Right atrium auricular region (tissue), 2 donors: ENCODE data around the gene KCNRG. TPM values are rescaled to one million over a fixed set of nuclear protein-coding genes. Genes with fewer than 3 reads are reported as not detected.

Experiments used
- DNase-seq: peaks from one replicate; pipeline ENCODE4 v3.0.0-alpha.2; 2019; ENCODE audit warnings: low spot score
- H3K27ac ChIP-seq, 2 donors: fragments of 200-600 bp; sonication (generic); 1 replicate in 1 of 2; 2 replicates in 1 of 2; pipeline ENCODE4 v1.5.1; 2016 to 2019
- H3K27me3 ChIP-seq, 2 donors: fragments of 200-600 bp; sonication (generic); one replicate each; pipeline versions ENCODE4 v1.5.1 to v1.6.0; 2017 to 2019
- H3K36me3 ChIP-seq: fragments of 200-600 bp; sonication (generic); one replicate; pipeline ENCODE4 v1.5.1; 2016
- H3K4me1 ChIP-seq, 2 donors: fragments of 200-600 bp; sonication (generic); one replicate each; pipeline versions ENCODE4 v1.5.1 to v1.6.0; 2017 to 2019
- H3K4me3 ChIP-seq, 2 donors: fragments of 200-600 bp; sonication (generic); 1 replicate in 1 of 2; 2 replicates in 1 of 2; pipeline ENCODE4 v1.5.1; 2017 to 2019; ENCODE audit warnings: mild to moderate bottlenecking in 1 of 2, moderate library complexity in 1 of 2
- H3K9me3 ChIP-seq, 2 donors: fragments of 200-600 bp; sonication (generic); one replicate each; pipeline ENCODE4 v1.5.1; 2019
- total RNA-seq, 2 donors: library from RNA; depleted of rRNA; stranded (reverse); fragments of >200 nt; gene quantifications; one replicate each; pipeline ENCODE4 v1.1.0, GENCODE V29; 2016
- TF ChIP-seq, protein P1 (sequence below), 2 donors: fragments of 200-600 bp; sonication (generic); IDR thresholded peaks; one replicate each; pipeline ENCODE4 v1.5.1; 2019; ENCODE audit warnings: antibody characterized with exemption in 2 of 2

KCNRG gene, protein sequence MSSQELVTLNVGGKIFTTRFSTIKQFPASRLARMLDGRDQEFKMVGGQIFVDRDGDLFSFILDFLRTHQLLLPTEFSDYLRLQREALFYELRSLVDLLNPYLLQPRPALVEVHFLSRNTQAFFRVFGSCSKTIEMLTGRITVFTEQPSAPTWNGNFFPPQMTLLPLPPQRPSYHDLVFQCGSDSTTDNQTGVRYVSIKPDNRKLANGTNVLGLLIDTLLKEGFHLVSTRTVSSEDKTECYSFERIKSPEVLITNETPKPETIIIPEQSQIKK
- total RNA-seq = 1 to 10 TPM; 1.6 TPM

DNA sequence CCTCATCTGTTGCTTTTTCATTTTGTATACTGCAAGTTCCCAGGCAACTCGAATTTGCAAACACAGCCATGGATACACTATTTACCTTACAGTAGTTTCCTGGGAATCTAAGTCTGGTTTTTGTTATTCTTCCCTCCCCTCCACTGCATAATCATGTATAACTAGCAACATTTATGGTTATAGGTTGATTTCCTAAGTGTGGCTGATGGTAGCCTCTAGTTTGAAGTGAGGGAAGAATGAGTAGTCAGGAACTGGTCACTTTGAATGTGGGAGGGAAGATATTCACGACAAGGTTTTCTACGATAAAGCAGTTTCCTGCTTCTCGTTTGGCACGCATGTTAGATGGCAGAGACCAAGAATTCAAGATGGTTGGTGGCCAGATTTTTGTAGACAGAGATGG lies at the start of gene KCNRG:
Gene KCNRG (plus strand): TSS at position 187 of the 400 bp plus-strand sequence. CDS start 50 bp downstream, at position 237.
- no peak for DNase-seq
- Histone ChIP-seq H3K4me3 (no peak within 1 kb of the TSS), H3K9me3 (no peaks in the 10 kb centered on the region), H3K27me3 (no peaks in the 10 kb centered on the region), H3K27ac (peak within 1 kb of the TSS; percentile 9 to 51), H3K4me1 (peaks cover 0 to 42% of the 10 kb centered on the region in 2 donors), H3K36me3 (peaks cover 30% of the 10 kb centered on the region)
- TF ChIP-seq, protein P1, sequence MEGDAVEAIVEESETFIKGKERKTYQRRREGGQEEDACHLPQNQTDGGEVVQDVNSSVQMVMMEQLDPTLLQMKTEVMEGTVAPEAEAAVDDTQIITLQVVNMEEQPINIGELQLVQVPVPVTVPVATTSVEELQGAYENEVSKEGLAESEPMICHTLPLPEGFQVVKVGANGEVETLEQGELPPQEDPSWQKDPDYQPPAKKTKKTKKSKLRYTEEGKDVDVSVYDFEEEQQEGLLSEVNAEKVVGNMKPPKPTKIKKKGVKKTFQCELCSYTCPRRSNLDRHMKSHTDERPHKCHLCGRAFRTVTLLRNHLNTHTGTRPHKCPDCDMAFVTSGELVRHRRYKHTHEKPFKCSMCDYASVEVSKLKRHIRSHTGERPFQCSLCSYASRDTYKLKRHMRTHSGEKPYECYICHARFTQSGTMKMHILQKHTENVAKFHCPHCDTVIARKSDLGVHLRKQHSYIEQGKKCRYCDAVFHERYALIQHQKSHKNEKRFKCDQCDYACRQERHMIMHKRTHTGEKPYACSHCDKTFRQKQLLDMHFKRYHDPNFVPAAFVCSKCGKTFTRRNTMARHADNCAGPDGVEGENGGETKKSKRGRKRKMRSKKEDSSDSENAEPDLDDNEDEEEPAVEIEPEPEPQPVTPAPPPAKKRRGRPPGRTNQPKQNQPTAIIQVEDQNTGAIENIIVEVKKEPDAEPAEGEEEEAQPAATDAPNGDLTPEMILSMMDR (IDR thresholded peaks at IDR 0.05) = no peak

DNA sequence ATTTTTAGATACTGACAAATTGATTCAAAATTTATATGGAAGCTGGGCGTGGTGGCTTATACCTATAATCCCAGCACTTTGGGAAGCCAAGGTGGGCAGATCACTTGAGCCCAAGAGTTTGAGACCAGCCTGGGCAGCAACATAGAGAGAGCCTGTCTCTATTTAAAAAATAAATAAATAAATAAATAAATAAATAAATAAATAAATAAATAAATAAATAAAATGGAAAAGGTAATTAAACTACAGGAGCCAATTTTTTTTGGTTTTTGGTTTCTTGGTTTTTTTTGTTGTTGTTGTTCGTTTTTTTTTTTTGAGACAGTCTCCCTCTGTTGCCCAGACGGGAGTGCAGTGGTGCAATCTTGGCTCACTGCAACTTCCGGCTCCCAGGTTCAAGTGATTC lies 47.8 kb upstream of the KCNRG start:
- H3K4me3 ChIP-seq = no peak overlapping the region
- peaks cover 0 to 13% of the 10 kb centered on the region in 2 donors for H3K9me3 ChIP-seq
- TF ChIP-seq, protein P1 (IDR thresholded peaks at IDR 0.05) = no peak
- no peaks in the 10 kb centered on the region for H3K36me3 ChIP-seq
- H3K4me1 ChIP-seq = no peaks in the 10 kb centered on the region
- no peak overlapping the region for H3K27ac ChIP-seq
- H3K27me3 ChIP-seq = no peaks in the 10 kb centered on the region
- DNase-seq = no peak

DNA sequence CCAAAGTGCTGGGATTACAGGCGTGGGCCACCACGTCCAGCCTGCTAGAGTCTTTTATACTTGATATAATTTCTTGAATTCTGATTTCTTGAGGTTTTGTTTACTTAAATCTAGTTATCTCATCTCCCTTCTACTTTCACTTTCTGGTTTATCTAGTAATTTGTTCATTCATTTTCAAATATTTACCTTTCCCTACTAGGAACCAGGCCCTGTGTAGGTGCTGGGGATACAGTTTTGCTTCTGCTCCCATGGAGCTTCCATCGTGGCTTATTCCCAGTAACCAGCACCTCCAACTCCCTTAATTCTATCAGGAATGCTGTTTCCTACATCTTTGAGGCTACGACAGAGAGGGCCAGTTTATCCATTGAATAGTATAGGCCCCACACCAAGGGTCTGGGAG lies 42.5 kb upstream of the KCNRG start:
- Histone ChIP-seq H3K9me3 (no peaks in the 10 kb centered on the region), H3K36me3 (no peaks in the 10 kb centered on the region), H3K27ac (no peak overlapping the region), H3K4me1 (no peaks in the 10 kb centered on the region), H3K4me3 (no peak overlapping the region), H3K27me3 (no peaks in the 10 kb centered on the region)
- no peak for DNase-seq
- TF ChIP-seq, protein P1 (IDR thresholded peaks at IDR 0.05) = no peak

DNA sequence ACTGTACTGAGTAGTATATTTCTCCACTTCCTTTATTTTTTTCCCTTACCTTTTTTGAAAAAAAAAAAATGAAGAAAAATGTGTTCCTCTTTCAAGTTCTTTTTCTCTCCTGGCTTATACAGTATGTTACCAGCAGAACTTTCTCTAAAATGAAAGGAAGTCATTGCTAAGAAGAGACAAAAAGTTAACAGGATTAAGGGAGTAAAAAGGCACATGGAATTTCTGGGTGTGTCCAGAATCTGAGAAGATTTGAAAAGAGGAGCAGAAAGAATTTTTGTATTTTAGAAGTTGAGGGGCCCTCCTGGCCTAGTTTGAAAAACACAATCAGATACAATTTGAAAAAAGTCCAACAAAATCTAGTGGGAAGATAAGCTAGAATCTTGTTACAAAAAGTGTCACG lies 39.4 kb upstream of the KCNRG start:
- Histone ChIP-seq H3K27me3 (no peaks in the 10 kb centered on the region), H3K36me3 (no peaks in the 10 kb centered on the region), H3K9me3 (no peaks in the 10 kb centered on the region), H3K27ac (no peak overlapping the region), H3K4me3 (no peak overlapping the region), H3K4me1 (no peaks in the 10 kb centered on the region)
- TF ChIP-seq, protein P1 (IDR thresholded peaks at IDR 0.05) = no peak
- DNase-seq = no peak

DNA sequence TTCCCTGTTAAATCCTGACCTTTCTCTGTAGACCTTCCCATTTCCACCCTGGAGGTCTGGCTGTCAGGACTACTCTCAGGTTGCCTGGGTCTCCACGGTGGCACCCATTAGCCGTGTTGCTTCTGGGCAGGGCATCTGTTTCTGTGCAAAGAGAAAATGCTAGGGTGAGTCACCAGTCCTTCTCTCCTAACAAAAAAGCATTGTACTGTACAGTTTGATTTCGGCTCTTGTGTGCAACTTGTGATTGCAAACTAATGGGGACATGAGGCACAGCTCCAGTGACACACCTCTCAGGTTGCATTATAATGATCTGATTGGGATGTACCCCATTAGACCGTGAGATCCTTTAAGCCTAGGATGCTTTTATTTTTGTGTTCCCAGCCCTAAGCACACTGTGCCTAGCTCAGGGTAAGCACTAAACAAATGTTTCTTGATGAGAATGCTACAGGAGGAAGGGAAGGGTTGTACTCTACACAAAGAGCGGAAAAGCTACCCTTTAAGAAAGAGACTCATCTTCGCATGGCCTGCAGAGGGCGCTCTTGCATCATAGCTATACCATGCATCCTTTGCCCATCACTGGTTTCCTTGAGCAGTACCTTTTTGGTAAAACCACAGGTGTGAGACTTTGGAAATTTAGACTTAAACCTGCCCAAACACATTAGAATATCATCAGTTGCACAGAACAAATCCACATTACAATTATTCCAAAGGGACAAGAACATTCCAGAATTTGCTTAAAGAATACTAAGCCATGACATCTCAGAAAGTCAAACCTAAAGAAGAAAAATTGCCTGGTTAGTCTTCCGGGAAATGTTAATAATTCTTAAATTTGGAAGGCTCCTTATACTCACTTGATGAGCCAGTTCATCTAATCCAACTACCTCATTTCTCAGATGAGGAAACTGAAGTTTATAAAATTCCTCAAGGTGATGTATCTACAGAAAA lies 38.7 kb upstream of the KCNRG start:
- Histone ChIP-seq H3K4me1 (no peaks in the 10 kb centered on the region), H3K27me3 (no peaks in the 10 kb centered on the region), H3K4me3 (no peak overlapping the region), H3K27ac (no peak overlapping the region), H3K9me3 (no peaks in the 10 kb centered on the region), H3K36me3 (no peaks in the 10 kb centered on the region)
- peak; percentile 65 for DNase-seq
- TF ChIP-seq, protein P1 (IDR thresholded peaks at IDR 0.05) = peak; percentile 82 to 85
